Epithelial cell of proximal tubule (primary cell): ENCODE results near the gene KCNK17. TPM values are rescaled to one million over a fixed set of nuclear protein-coding genes. Genes with fewer than 3 reads are reported as not detected.
A peak's percentile ranks its signal among the peaks of the same experiment; 100 is the strongest.

Source experiments
- DNase-seq: peaks from one replicate; pipeline ENCODE4 v3.0.0-alpha.2; 2011; ENCODE audit warnings: low read depth
- H3K4me3 ChIP-seq: 2 replicates; pipeline ENCODE4 v1.5.1; 2011; ENCODE audit warnings: low read depth, mild to moderate bottlenecking, low read length
- CTCF ChIP-seq: conservative IDR thresholded peaks from 2 replicates; pipeline ENCODE4 v1.5.1; 2012; ENCODE audit warnings: low read depth, mild to moderate bottlenecking, low read length
- total RNA-seq: library from RNA; depleted of rRNA; stranded (reverse); fragments of >200 nt; gene quantifications from 2 replicates; pipeline ENCODE4 v1.2.3, GENCODE V29; 2015

The KCNK17 gene
- total RNA-seq, 1 donor from 2014 or later = not detected

- no peak overlapping the region for H3K4me3 ChIP-seq
- peak; percentile 61 for DNase-seq
- TF ChIP-seq CTCF = no peak
Measured at GRCh38 chr6:39273406-39273821, 40.8 kb downstream of the KCNK17 start.

GRCh38 chr6:39269961-39270360 is 44.3 kb downstream of the KCNK17 start:
- no peak for TF ChIP-seq CTCF
- no peak overlapping the region for H3K4me3 ChIP-seq
- no peak for DNase-seq

GRCh38 chr6:39268721-39269120 is 45.5 kb downstream of the KCNK17 start:
- DNase-seq = no peak
- no peak for TF ChIP-seq CTCF
- H3K4me3 ChIP-seq = no peak overlapping the region

GRCh38 chr6:39268171-39268570 is 46.0 kb downstream of the KCNK17 start:
- DNase-seq = no peak
- H3K4me3 ChIP-seq = no peak overlapping the region
- TF ChIP-seq CTCF = no peak

GRCh38 chr6:39266782-39267355 is 47.4 kb downstream of the KCNK17 start:
- no peak for DNase-seq
- H3K4me3 ChIP-seq = no peak overlapping the region
- no peak for TF ChIP-seq CTCF

- TF ChIP-seq CTCF = no peak
- DNase-seq = no peak
- no peak overlapping the region for H3K4me3 ChIP-seq
Measured at GRCh38 chr6:39266375-39266774, 47.8 kb downstream of the KCNK17 start.

GRCh38 chr6:39263303-39264037 is 50.7 kb downstream of the KCNK17 start:
- H3K4me3 ChIP-seq = no peak overlapping the region
- DNase-seq = peak; percentile 69
- TF ChIP-seq CTCF = no peak
